T-helper 1 cell (primary cell): ENCODE results near the gene SPDYA.
A peak's percentile ranks its signal among the peaks of the same experiment; 100 is the strongest.

ENCODE experiments used
- DNase-seq, 5 donors: peaks; one replicate each; pipeline ENCODE4 v3.0.0-alpha.2; 2012 to 2020

The SPDYA gene

DNA sequence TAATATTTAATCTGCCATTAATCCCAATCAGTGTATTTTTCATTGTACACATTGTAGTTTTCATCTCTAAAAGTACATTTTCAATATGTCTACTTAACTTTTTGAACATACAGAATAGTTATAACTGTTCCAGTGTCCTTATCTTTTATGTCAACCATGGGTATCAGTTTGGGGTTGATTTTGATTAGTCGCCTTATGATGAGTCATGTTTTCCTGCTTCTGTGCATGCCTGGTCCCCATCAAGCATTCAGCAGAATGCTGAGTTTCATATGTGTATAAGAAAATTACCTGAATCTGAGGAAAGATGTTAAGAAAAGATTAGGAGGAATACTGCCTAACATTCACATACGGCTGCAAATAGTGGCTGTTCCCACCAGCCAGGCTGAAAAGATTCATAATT, 17.7 kb downstream of the SPDYA start:
- no peak for DNase-seq

DNA sequence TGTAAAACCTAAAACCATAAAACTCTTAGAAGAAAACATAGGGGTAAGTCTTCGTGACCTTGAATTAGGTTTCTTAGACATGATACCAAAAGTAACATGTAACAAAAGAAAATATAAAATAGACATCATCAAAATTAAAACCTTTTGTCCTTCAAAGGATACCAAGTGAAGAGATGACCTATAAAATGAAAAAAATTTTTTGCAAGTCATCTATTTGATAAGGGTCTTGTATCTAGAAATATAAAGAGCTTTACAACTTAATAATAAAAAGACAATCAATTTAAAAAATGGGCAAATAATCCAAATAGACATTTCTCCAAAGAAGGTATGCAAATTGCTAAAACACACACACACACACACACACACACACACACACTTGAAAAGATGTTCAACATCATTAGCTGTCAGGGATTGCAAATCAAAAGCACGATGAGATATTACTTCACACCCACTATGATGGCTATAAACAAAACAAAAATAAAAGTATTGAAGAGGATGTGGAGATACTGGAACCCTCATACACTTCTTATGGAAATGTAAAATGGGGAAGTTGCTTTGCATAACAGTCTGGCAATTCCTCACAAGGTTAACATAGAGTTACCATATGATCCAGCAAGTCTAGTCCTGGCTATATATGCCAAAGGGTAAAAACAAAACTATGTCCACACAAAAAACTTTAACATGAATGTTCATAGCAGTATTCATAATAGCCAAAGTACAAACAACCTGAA, 23.3 kb downstream of the SPDYA start:
- no peak for DNase-seq

DNA sequence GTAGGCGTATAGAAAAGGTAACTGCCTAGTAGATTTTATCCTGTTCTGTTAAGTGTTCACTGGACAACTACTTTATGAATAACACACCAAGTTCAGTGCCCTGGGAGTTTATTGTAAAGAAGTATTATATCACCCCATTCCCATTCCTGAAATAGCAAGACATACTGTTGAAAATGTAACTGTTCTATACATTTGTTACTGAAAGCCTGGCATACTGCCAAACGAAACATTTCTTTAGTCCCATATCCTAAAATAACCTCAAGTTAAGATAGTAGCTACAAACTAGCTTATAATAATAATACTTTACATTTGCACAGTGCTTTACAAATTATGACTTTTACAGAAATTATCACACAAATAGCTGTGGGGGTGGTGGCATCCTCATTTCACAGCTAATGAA, 25.1 kb downstream of the SPDYA start:
- DNase-seq: no peak

DNA sequence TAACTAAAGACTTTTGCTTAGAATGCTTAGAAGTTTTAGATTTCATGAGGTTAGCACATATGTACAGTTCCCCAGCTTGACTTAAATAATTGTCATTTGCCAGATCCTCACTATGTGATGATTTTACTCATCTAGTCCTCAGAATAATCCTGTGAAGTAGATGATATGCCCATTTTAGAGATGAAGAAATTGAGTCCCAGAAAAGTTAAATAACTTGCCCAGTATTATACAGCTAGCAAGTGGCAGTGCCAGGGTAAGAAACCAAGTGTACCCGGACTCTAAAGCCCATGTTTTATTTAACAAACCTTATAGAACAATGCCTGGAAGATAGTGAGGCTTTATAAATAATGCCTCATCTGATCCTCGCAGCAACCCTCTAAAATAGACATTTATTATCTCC, 28.3 kb downstream of the SPDYA start:
- DNase-seq: no peak

DNA sequence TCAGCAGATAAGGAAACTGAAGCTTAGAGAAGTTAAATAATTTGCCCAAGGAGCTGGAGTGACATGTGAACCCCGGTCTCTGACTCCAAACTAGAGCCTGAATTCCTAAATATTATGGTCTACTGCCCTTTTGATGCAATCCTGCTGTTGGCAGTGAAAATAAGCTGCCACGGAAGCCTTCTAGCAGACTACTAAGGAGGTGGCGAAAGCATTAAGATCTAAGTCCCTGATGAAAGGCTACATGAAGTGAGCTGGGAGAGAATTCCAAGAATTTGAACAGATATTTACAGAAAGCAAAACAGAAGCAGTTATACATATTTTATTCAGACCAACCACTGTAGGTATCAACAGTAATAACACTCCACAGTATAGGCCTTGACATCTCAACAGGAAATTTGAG, 31.4 kb downstream of the SPDYA start:
- no peak for DNase-seq

DNA sequence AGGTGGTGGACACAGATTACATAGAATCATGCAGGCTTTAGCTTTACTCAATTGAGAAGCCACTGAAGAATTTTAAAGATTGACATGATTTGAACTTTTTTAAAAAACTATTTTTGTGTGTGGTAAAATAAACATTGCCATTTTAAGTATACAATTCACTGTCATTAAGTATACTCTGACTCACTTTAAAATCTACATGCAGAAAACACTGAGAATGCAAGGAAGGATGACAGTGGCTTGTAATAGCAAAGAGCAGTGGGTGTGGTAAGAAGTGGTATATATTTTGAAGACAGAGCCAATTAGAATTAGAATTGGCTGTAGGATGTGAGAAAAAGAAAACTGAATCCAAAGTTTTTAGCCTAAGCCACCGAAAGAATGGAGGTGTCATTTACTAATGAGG, 44.6 kb downstream of the SPDYA start:
- no peak for DNase-seq

DNA sequence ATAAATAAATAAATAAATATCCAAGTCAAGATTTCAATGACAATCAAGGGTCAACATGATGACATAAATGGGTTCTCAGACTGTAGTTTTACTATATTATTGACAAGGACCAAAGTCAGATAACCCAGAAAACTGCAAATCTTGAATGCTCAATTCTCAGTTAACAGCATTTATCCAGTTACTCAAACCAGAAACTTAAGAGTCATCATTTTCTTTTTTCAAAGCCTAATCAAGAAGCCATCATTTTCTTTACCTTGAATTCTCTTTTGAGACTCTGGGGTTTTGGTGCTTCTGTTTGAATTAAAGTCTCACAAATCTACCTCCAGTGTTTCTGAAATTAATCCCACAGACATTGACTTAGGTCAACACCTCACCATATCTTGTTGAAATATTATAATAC, 45.3 kb downstream of the SPDYA start:
- no peak for DNase-seq

DNA sequence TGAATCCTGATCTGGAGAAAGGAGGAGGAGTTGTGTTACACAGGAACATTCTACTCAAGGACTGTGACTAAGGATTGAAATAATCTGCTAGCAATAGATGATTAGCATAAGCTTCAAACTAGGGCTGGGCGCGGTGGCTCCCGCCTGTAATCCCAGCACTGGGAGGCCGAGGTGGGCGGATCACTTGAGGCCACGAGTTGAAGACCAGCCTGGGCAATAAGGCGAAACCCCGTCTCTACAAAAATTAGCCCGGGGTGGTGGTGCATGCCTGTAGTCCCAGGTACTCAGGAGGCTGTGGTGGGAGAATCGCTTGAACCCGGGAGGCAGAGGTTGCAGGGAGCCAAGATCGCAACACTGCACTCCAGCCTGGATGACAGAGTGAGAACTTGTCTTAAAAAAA, 58.0 kb downstream of the SPDYA start:
- DNase-seq: no peak

DNA sequence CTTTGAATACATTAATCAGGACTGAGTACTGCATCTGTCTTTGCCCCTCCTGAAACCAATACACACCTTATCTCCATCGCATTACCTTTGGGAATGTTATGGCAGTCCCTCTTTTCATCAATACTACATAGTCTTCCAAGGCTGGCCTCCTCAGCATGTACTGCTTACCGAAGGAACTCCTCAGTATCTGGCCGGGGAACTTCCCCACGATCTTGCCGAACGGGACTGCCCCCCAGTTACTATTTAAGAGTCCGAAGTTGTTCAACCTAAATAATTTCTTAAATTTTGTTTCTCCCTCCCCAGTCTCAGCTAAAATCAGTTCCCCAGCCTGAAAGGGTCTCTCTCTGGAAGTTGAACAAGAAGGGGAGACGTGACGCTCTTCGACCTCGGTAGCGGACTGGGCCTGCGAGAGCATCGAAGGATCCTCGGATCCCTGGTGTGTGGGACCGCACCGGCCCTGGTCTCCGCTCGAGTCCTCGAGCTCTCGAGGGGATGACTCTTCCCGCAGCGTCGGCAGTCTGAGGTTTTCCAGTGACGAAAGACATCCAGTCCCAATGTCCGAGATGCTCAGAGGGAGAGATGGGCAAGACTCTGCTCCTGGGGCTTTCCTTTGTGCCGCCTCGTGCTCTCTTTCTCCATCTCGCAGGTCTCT, 59.0 kb downstream of the SPDYA start:
- peak in 2 of 5 donors; percentile 1 to 23 for DNase-seq

DNA sequence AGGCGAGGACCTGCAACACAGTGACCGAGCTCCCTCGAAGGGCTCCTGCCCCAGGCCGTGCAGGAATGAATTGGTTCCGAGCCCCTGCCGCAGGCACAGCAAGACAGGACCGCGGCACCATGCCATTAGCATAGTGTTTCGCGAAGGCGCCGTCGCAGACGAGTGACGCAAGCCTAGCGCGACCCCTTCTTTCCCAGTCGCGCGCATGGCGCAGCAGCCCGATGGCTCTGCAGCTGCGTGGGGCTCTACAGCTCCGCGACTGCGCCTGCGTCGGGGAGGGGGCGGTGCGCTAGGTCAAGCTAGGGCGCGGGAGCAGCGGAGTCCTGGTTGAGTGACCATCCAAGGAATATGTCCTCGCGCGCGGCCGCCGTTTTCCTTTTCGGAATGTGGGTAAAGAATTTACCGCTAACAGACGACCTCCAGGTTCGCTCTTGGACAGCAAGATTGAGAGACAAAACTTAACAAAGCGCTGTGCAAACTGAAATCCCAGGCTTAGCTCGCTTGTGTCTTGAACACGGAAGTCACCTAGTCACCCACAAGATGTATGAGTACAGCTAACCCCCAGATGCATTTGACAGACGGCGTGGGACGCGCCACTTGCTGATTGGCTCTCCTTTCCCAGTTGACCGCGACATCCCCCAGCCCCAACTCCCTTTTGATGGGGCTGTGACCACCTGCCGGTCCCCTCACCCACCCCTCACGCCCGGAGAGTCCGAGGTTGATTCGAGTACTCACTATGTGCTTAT, 59.7 kb downstream of the SPDYA start, which contains the start of gene TRMT61B:
Gene TRMT61B (minus strand): TSS at position 164 of the 746 bp plus-strand sequence. CDS start 32 bp downstream, at position 132.
- DNase-seq: peak; percentile 90 to 96 (median 96)

DNA sequence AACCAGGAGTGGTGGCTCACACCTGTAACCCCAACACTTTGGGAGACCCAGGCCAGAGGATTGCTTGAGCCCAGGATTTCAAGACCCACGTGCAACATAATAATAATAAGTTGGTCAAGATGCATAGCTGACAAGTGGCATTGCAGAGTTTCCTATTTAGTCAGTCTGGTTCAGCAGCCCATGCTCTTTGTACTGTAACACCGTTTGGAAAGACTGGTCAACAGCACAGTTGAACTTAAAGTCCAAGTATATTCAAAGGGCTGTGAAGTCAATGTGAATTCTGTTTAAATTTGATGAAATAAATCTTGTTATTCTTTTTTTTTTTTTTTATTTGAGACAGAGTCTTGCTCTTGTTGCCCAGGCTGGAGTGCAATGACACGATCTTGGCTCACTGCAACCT, 61.0 kb downstream of the SPDYA start:
- no peak for DNase-seq

DNA sequence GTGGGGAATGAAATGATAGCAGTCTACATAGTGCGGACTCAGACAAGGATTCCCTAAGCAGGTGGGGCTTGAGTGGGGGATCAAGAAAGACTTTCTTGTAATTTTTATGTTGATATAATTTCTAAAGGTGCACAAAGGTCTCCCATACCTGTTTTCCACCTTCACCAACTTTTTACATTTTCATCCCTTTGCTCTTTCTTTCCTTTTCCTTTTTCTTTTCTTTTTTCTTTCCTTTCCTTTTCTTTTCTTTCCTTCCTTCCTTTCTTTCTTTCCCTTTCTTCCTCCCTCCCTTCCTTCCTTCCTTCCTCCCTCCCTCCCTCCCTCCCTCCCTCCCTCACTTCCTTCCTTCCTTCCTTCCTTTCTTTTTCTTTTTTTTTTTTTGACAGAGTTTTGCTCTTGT, 69.6 kb downstream of the SPDYA start:
- DNase-seq: no peak

DNA sequence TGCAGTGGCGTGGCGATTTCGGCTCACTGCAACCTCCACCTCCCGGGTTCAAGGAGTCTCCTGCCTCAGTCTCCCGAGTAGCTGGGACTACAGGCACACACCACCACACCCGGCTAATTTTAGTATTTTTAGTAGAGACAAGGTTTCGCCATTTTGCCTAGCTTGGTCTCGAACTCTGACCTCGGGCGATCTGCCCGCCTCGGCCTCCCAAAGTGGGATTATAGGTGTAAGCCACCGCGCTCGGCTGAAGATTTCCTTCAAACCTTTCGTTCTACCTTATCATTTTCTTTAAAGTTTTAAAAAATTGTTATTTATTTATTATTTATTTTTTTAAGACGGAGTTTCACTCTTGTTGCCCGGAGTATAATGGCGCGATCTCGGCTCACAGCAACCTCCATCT, 82.9 kb downstream of the SPDYA start:
- no peak for DNase-seq

DNA sequence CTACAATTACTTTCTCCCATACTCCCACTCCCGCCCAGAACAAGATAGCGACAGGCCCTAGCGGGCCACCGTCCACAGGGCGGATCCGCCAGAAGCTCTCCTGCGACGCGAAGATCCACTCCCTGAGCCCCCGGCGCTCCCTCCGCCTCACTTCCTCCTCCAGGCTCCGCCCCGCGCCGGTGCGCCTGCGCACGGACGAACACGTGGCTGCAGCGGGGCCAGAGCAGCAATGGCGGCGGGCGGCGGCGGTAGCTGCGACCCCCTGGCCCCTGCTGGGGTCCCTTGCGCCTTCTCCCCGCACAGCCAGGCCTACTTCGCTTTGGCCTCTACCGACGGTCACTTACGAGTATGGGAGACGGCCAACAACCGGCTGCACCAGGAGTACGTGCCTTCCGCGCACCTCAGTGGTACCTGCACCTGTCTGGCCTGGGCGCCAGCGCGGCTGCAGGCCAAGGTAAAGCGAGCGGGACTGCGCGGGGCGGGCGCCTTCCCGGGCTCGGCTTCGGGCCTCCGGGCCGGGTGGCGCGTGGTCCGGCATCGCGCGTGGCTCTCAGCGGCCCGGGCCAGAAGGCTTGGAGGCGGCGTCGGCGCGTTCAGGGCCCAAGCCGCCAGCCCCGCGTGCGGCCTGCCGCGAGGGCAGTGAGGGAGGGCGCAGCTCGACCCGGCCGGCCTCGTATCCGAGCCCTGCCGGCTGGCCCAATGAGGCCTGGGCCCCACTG, 84.0 kb downstream of the SPDYA start, which contains the start of gene WDR43:
Gene WDR43 (plus strand): TSS at position 198 of the 719 bp plus-strand sequence. CDS start 32 bp downstream, at position 230.
- DNase-seq: peak; percentile 95 to 99 (median 96)

DNA sequence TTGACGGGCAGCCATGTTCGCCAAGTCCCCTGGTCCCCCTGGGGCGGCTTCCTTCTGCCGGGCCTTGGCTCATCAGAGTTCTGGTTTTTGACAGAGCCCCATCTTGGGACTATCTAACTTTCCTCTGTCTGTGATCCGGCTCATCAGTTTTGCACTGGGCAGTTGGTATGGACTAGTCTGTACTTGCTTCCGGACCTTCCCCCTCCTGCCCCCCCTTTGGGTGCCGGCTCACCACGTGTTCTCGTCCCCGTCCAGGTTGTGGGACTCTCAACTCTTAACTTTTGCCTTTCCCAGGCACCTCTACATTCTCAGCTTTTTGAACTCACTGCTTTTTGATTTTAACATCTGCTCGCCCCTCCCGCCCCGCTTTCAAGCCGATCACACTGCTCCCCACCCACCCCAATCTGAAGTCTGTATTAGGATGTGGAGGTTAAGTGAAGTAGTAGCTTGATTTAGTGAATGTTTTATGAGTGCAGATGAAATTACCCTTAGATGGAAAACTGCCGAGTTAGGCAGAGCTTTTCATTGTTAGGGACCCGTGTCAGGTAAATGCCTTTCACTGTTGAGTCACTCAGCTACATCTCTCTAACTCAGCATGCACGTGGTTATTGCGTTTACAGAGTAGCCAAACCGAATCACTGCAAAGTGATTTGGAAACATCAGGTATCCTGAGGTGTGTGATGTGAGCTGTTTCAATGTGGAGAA, 84.7 kb downstream of the SPDYA start:
- peak in 2 of 5 donors; percentile 18 to 41 for DNase-seq

DNA sequence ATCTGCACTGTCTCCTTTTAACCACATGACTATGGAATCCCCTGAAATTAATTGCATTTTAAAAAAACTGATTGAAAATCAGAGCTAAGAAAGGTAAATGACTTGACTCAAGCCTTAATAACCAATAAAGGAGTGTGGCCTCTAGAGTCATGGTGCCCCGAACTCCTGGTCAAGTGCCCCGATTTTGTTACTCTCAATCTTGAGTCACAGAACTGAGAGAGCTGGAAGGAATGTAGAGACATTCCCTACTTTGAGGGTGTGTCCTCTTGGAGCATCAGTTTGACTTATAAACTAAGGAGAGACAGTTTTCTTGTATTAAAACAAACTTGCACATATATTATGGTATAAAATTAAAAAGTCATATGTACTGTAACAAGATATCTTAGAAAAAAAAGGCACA, 86.3 kb downstream of the SPDYA start:
- DNase-seq: no peak

DNA sequence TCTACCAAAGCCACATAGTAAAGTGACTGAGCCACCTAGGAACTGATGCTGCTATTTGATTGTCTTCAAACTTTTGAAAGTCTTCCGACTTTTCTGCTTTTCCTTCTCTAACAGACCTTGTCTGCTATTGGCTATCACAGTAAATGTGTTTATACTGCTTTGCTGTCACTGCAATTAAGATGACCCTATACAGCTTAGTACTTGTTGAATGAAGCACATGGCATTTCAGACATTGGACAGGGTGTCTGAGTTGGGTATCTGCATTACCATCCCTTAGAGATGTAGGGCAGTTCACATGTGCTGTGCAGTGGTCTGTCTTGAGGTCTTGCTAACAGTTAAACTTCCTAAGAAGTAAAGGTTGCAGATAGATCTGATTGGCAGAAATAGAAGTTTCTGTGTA, 87.4 kb downstream of the SPDYA start:
- no peak for DNase-seq
